ELF-1 (cell line): ENCODE results near the gene MINDY4.

Source experiments
- DNase-seq: peaks from one replicate; pipeline ENCODE4 v3.0.0-alpha.2; 2016; ENCODE audit warnings: low read depth, low spot score

Gene MINDY4

DNA sequence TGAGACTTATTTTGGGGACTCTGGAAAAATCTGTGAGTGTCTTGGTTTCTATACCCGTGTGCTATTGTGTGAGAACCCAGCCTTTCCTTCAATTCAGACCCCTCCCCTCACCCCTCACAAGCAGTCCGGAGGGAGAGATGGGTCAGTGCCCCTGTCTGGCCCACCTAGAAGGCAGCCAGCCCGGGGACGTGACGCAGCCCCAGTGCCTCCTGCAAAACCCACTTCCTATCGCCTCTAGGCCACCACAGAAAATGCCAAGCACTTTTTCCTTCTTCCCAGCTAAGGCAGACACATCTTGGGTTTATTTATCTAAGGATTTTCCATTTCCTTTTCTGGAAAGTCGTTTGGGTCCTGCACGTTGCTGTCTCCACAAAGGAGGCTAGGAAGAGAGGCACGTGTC lies 128.8 kb downstream of the MINDY4 start:
- no peak for DNase-seq

DNA sequence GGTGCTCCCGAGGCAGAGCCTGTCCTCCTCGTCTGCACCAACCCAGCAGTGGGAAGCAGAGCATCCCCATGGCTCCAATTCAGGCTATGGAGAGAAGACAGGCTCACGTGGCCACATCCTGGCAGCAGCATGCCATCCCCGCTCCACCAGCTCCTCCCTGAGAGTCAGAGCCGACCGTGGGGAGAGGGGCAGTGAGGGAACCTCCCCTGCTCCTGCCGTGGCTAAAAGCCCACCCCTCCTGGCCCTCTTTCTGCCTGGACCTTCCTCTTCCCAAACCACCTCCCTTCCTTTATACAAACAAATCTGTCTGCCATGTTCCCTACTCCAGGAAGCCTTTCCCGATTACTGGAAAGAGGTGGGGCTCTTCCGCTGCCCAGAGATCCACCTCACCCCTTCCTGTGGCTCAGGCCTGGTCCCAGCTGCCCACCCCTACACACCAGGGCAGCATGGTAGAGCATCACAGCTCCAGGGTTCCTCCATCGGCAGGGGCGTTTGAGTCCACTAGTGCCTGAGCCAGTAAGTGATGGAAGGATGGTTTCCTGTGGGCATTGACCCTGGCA lies 129.7 kb downstream of the MINDY4 start:
- no peak for DNase-seq

DNA sequence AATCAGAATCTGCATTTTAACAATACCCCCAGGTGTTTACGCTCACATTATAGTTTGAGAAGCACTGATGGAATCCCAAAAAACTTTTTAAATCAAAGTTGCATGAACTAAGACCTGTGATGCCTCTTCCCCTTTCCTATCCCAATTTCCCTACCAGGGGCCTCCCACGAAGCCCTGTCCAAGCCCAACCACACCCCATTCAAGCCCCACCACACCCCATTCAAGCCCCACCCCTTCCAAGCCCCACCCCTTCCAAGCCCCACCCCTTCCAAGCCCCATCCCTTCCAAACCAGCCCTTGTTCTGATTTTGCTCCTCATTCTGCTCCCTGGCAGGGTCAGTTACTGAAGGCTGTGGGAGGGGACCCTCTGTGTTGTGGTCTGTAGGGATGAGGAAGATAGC lies 130.6 kb downstream of the MINDY4 start:
- DNase-seq: no peak

DNA sequence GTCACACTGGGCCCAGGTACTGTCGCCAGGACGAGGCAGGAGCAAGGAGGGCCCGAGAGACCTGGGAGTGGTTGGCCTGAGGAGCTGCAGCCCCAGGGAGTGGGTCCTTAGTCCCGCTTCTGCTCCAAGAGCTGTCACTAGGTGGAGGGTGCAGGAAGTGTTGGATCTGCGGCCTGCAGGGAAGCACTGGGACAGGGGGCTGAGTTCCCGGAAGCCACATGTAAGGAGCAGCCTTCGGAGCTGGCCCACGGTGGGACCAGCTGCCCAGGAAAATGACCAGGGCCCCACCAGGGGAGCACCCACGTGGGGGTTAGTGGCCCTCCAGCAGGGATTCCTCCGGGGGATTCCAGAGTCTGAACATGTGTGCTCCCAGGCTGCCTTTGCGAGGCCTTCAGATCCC lies 131.2 kb downstream of the MINDY4 start:
- DNase-seq: no peak

DNA sequence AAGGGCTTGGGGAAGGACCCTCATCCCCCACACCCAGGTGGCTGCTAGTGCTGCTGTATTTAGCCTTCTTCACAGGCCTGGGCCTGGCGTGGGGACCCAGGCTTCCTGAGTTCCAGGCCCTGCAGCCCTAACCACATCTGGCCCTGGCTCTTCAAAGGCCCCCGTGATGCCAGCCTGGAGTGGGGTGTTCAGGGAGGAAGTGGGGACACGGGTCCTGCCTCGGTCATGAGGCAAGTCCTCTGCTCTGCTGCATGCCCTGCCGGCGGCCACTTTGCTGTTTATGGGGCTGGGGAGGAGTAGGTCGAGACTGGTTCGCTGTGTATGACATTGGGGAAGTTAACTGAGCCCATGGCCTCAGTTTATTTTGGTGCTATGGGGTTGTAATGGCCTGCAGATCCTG lies 131.9 kb downstream of the MINDY4 start:
- DNase-seq: no peak

DNA sequence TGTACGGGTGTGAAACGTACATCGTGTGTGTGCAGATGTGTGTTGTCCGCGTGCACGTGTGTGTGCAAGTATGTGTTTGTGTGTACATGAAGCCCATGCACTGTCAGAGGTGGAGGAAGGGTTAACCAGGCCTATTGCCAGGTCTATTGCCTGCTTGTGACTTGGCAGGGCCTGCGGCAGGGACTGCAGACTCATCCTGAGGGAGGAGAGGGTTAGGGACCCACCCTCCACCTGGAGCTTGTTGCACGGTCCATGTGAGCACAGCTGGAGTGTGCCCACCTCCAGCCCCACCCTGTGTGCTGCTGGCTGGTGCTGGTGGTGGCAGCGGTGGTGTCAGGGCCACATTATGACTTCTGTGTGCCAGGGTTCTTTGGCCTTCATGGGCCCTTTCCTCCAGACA lies 133.3 kb downstream of the MINDY4 start:
- DNase-seq: no peak

DNA sequence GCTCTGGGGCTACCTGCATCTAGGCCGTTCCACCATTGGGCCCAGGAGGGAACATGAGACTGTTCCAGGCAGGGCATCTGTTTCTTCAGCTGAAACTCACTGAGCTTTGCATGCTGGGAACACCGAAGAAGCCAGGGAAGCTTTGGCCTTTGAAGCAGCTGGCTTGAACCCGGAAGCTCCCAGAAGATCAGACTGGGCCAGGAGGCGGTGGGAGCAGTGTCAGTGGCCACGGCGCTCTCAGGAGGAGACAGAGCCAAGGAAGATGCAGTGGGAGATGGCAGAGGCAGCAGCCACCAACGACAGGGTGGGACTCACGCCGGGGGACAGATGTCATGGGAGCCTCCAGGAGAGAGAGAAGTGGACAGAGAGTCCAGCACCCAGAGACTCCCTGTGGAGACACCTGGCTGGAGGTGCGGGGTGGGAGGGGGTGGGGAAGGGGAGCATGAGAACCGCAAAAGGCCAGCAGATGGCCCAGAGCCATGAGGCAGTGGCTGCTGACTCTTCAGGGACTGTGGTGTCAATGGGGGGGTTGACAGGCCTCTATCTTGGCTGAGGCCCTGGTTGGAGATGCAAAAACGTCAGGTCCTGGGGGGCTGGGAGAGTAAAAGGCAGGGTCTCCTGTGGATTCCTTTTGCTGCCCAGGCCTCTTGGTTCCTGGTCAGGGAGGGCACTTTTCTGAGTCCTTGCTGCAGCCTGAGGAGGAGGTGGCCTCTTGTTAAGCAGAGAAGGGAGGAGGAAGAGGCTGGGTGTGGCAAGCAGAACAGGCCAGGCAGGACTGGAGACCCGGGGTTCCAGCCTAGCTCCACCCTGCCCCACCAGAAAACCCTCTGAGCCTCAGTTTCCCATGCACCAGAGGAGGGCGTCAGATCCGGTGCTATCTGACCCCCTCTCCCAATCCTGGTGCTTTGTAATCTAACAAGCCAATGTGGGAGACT lies 134.1 kb downstream of the MINDY4 start:
- no peak for DNase-seq

DNA sequence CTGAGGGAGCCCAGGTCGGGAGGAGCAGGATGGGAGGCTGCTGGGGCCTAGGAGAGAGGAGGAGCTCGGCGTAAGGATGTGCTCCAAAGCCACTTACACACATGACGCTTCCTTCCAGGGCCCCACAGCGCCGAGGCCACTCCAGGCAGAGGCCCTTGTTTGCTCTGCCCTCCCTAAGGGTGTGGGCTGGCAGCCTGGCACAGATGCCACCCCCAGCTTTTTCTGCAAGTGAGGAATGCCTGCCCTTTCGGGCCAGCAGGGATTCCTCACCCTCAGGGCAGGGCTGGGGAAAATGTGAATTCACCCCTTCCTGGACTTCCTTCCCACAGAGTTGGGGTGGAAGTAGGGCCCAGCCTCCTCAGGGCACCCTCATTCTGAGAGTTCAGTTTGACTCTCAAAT lies 134.8 kb downstream of the MINDY4 start:
- no peak for DNase-seq

DNA sequence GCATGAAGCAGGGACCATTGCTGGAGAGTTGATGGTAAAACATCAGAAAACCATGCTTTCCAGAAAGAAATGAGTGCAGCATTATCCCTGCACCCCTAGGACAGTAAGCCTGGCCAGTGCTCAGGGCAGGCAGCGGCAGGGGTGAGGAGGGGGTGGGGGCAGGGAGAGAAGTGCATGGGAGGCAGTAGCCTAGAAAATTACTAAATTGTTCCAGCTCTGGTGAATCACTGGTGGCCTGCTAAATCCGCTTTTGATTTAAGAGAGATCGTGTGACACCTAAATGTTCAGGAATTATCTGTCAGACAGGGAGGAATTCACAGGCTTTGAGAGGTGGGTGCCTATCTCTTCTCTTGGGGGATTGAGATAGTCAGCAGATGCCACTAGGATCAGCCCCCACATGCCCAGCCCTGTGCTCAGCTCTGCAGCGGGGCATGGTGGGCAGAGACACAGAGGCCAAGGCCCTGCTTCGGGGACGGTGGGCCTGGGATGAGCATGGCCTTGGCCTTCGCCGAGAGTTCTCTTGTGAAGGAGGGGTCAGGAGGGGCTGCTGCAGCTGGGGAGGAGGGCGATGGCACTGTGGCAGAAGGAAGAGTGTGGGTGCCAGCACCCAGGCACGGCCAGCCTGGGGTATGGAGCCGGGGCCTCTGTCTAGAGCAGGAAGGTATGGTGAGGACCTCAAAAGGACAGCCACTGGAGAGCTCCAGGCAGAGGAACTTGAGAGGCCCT lies 135.5 kb downstream of the MINDY4 start:
- no peak for DNase-seq

DNA sequence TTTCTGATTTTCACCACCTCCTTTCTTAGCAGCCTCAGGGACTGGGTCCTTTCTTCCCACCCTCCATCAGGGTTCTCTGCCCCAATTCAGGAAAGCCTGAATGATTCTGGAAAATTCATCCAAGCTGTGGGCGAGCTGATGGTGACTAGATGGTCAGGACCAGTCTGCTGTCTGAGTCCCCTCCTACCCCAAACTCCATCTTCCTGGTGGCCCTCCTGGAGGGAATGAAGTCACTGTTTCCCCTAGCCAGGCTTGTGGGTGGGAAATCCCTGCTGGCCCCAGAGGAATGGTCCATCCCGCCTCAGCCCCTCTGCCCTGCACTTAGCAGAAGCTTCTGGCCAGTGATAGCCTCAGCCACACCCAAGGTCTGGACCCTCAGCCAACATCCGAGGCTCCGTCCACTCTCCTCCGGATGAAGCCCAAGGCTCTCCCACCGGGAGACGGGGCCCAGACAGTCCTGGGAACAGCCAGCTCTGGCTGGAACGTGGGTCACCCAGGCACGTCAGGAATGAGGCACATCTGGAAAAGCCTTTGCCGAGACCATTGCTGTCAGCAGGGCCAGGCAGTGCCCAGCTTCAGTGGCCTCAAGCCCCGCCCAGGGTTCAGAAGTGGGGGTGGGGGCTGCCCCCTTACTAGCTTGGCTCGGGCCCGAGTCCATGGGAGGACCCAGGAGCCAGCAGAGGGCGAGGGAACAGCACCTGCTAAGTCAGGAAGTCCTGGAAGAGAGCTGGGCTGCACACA lies 136.5 kb downstream of the MINDY4 start:
- DNase-seq: no peak

DNA sequence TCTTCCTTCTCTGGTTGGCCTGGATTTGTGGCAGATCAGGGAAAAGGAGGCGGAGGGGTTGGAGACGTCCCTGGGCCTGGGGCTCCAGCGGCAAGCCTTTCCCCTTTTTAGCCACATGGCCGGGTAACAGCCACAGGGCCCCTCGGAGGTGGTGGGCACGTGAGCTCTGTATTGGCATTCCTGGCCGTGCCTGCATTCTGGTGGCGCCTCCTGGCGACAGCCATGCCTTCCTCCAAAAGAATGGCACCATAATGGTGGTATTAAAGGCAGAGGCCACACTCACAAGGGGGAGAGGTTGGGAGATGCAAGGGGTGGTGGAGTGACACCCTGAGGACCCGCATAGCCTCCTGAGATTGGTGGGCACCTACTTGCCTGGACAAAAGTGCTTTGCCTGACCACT lies 137.5 kb downstream of the MINDY4 start:
- DNase-seq: peak; percentile 62

DNA sequence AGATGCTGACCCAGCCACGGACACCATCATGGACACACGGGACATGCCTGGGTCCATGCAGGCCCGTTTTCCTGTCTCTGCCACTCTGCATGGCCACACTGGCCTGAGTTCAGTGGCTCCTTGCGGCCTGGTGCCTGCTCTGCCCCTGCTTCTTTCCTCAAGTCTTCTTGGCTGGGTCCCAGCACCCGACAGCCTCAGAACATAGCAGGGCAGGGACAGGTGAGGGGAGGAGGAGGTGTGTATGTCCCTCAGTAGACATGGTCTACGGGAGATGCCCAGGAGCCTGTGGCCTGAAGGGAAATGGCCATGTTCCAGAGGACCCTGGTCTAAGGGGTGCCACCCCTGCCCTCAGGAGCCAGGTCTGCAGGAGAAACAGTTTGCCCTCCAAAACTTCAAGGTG lies 138.2 kb downstream of the MINDY4 start:
- no peak for DNase-seq

DNA sequence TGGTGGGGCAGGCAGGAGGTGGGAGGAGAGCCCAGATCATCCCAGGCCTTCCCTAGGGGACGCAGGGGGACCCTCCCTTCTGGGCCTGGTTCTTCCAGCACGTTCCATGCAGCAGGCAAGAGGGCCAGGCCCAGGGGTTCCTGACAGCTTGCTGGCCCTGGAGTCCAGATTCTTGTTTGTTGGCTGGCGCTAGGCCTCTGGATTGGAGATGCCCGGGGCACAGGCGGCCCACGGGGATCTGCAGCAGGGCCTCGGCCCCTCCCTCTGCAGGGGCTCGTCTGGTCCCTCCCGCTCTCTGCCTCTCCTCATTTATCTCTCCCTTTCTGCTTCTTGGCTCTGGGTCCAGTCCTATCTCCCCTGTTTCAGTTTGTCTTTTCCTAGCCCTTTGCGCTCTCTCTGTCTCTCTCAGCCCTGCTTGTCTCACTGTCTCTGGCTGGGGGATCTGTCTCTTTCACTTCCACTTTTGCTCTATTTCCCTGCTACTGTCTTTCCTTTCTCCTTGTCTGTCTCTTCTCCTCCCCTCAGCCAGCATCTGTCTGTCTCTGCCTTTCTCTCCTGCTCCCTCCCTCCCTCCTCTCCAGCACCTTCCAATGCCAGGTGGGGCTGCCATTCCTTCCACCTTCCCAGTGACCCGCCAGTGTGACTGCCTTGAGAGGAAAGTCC lies 139.3 kb downstream of the MINDY4 start:
- no peak for DNase-seq

DNA sequence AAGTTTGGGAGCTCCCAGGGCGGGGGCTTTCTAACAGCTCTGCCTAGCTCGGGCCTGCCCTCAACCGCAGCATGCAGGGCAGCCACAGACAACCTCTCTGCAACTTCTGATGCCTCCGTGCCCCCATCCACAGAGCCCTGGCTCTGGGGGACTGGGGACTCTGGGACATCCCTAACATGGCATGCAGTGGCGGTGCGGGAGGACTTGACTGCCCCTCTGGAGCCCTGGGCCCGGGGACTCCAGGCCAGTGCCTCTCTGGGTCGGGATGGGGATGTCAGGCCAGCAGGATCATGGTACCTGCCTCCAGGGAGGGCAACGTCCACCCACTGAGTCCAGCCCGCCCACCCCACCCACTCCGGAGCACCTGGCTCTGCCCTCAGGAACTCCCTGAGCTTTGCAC lies 139.9 kb downstream of the MINDY4 start:
- DNase-seq: no peak

DNA sequence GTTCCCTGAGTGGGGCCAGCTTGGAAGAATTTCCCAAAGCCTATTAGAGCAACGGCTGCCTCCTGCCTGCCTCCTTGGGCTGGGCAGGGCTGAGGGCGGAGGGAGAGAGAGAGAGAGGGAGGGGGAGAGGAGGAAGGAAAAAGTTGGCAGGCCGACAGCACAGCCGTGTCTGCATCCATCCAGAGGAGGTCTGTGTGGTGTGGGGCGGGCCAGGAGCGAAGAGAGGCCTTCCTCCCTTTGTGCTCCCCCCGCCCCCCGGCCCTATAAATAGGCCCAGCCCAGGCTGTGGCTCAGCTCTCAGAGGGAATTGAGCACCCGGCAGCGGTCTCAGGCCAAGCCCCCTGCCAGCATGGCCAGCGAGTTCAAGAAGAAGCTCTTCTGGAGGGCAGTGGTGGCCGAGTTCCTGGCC lies 140.3 kb downstream of the MINDY4 start, which contains the start of gene AQP1:
Gene AQP1 (plus strand): TSS at position 293 of the 409 bp plus-strand sequence. CDS start 57 bp downstream, at position 350.
- peak; percentile 63 for DNase-seq

DNA sequence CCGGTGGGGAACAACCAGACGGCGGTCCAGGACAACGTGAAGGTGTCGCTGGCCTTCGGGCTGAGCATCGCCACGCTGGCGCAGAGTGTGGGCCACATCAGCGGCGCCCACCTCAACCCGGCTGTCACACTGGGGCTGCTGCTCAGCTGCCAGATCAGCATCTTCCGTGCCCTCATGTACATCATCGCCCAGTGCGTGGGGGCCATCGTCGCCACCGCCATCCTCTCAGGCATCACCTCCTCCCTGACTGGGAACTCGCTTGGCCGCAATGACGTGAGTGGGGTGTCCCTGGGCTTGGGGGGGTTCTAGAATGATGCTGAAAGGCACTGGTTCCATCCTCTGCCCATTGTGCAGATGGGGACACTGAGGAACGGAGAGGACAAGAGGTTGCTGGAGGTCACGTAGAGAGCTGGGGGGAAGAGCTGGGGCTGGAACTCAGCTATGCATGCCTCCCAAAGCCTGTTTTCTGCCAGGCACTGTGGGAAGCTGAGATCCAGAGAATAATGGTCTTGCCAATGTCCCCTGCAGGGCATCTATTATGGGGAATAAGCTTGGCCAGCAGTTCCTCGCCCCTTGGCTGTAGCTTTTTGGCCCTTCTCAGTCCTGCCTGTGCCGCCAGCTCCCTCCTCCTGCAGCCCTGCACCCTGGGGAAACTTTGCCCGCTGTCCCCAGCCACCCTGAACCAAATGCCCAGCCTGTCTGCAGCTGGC lies 141.0 kb downstream of the MINDY4 start:
- no peak for DNase-seq

DNA sequence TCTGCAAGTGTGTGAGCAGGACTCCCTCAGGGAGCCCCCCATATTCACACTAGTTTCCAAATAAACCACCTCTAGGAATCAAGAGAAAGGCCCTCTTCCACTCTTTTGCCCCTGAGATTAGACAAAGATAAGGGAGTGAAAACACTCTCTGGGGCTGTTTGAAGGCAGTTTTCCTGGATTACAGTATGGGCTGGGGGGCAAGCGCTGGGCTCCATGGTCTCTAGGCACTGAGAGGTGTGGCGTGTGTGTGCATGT lies 141.4 kb downstream of the MINDY4 start:
- no peak for DNase-seq

DNA sequence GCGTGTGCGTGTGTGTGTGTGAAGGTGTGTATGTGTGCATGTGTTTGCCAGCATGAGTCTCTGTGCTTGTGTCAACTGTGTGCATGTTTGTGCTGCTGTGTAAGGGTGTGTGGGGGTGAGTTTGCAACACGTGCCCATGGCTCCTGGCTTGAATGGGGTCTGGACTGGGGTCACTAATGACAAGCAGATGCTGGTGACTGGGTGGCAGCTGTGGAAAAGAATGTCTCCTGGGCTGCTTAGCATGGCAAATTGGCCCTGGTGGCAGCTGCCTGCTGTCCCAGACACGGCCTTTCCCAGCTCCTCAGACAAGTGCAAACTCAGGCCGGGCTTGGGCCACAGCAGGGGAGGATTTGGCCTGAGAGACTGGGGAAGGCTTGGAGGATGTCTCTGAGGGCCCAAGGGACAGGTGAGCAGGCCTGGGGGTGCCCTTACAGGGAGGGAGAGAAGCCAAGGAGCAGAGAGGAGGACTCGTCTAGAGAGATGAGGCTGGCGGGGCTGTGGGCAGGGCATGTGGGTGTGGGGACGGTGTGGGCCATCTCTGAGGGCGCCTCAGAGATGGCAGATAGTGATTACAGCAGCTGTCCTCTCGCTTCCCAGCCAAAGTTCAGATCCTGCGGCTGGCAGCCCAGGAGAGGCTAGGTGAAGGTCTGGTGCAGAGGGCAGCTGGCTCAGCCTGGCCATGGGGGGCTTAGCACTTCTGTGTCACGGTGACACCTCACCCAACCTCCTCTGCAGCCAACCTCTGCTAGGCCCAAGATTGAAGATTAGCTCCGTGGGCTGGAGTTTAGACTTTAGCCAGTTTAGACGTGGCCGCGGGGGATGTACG lies 142.0 kb downstream of the MINDY4 start:
- DNase-seq: no peak

DNA sequence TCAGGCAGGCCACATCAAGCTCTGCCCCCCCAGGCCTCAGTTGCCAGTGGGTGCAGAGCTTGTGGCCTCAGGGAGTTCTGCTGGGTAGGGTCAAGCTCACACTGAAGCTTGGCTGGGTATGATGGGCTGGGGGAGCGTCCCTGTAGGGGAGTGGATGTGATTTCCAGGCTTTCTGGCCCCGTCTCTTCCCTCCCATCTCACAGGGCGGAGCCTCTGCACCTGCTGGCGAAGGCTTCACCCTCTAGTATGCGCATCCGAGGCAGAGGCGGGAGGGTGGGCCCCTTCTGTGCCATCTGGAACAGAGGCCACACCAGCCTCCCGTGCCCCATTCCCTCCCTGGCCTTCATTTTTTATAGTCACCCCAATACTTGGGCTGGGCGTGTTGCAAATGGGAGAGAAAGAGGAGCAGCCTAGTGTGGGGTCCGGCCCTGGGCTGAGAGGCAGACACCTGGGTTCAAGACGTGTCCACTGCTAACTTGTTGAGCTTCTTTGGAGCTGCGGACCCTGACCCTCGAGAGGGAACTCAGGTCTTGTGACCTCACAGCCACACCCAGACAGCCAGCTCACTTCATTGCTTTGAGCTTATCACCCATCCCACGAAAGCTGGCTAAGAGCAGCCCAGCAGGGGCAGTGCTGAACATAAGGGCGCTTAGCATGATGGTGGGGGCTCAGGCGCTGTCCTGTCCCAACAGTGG lies 142.8 kb downstream of the MINDY4 start:
- no peak for DNase-seq
